H1 (cell line): Measurements from ENCODE around the gene TMEM127. TPM values are rescaled to one million over a fixed set of nuclear protein-coding genes. Genes with fewer than 3 reads are reported as not detected.

Experiments used
- CTCF ChIA-PET: fragments of 300-600 bp; sonication (Branson Sonifier 250); formaldehyde crosslinking; loops from one replicate; lab custom pipeline; 2021; ENCODE audit not compliant: partially characterized antibody; lab: Charles Lee
- POLR2A ChIA-PET: fragments of 300-600 bp; sonication (Branson Sonifier 250); formaldehyde crosslinking; loops from one replicate; lab custom pipeline; 2021; ENCODE audit warnings: inconsistent platforms; ENCODE audit not compliant: partially characterized antibody; lab: Charles Lee
- DNase-seq, 2 experiments: peaks; one replicate each; pipeline versions ENCODE4 v3.0.0 to v3.0.0-alpha.2; 2010 to 2022; ENCODE audit warnings: low spot score in 2 of 2, low read depth in 1 of 2, mixed read lengths in 1 of 2
- FAIRE-seq: peaks from 2 replicates; lab custom pipeline; 2011; peaks lifted over from hg19 to GRCh38; lab: Jason Lieb, UNC
- H2AFZ ChIP-seq: 2 replicates; pipeline ENCODE4 v1.8.1; 2012; ENCODE audit warnings: low read length, inconsistent platforms
- H2AK5ac ChIP-seq: 2 replicates; pipeline ENCODE4 v1.6.1; 2013; ENCODE audit warnings: low read depth, low read length
- H2BK120ac ChIP-seq: replicated peaks from 2 replicates; pipeline ENCODE3; 2013; ENCODE audit warnings: low read depth, low read length, inconsistent platforms
- H2BK12ac ChIP-seq: 2 replicates; pipeline ENCODE4 v1.6.1; 2013; ENCODE audit warnings: low read depth, low read length
- H2BK15ac ChIP-seq: 2 replicates; pipeline ENCODE4 v1.6.1; 2013; ENCODE audit warnings: low read length
- H2BK20ac ChIP-seq: 2 replicates; pipeline ENCODE4 v1.6.1; 2013; ENCODE audit warnings: low read length
- H2BK5ac ChIP-seq: 2 replicates; pipeline ENCODE4 v1.6.1; 2013; ENCODE audit warnings: low read depth, low read length
- H3K14ac ChIP-seq: 2 replicates; pipeline ENCODE4 v1.6.1; 2013; ENCODE audit warnings: inconsistent platforms; ENCODE audit not compliant: insufficient read length
- H3K18ac ChIP-seq: 2 replicates; pipeline ENCODE4 v1.6.1; 2013; ENCODE audit warnings: low read length; ENCODE audit errors: extremely low read depth
- H3K23ac ChIP-seq: 2 replicates; pipeline ENCODE4 v1.6.1; 2013; ENCODE audit warnings: inconsistent platforms; ENCODE audit not compliant: insufficient read length
- H3K23me2 ChIP-seq: 2 replicates; pipeline ENCODE4 v1.6.1; 2013; ENCODE audit warnings: low read depth, low read length
- H3K27ac ChIP-seq: 2 replicates; pipeline ENCODE4 v1.6.1; 2011; ENCODE audit warnings: low read depth, low read length, inconsistent platforms
- H3K27me3 ChIP-seq, 4 experiments: replicated peaks in 1 of 4; 1 replicate in 1 of 4; 2 replicates in 3 of 4; pipeline versions ENCODE4 v1.6.1 to v1.8.1; 2011 to 2013; ENCODE audit warnings: low read length in 3 of 4, mild to moderate bottlenecking in 3 of 4, inconsistent platforms in 2 of 4, mixed read lengths in 2 of 4, moderate library complexity in 1 of 4; ENCODE audit not compliant: control insufficient read depth in 3 of 4, insufficient read depth in 3 of 4; ENCODE audit errors: extremely low read depth in 1 of 4
- H3K36me3 ChIP-seq, 4 experiments: 2 replicates each; pipeline versions ENCODE4 v1.6.1 to v1.8.1; 2011 to 2013; ENCODE audit warnings: mild to moderate bottlenecking in 4 of 4, low read length in 3 of 4, moderate library complexity in 2 of 4, control low read depth in 1 of 4, inconsistent platforms in 1 of 4; ENCODE audit not compliant: insufficient read depth in 4 of 4, control insufficient read depth in 2 of 4
- H3K4ac ChIP-seq: replicated peaks from 2 replicates; pipeline ENCODE3; 2013; ENCODE audit warnings: low read length, low read depth, mixed read lengths, inconsistent platforms; ENCODE audit not compliant: insufficient read length
- H3K4me1 ChIP-seq, 4 experiments: replicated peaks in 1 of 4; 1 replicate in 1 of 4; 2 replicates in 3 of 4; pipeline versions ENCODE4 v1.6.1 to v1.8.1; 2011 to 2013; ENCODE audit warnings: low read length in 3 of 4, inconsistent platforms in 2 of 4, mixed read lengths in 1 of 4; ENCODE audit not compliant: insufficient read depth in 4 of 4, control insufficient read depth in 3 of 4
- H3K4me2 ChIP-seq, 2 experiments: 2 replicates each; pipeline versions ENCODE4 v1.6.1 to v1.8.1; 2011 to 2013; ENCODE audit warnings: low read depth in 2 of 2, low read length in 2 of 2, control low read depth in 1 of 2, inconsistent platforms in 1 of 2, mild to moderate bottlenecking in 1 of 2; ENCODE audit not compliant: insufficient read depth in 1 of 2
- H3K4me3 ChIP-seq, 4 experiments: fragments of 200-600, 300-600 bp in 1 of 4; sonication (generic), shearing (Covaris generic), sonication (Bioruptor Twin) in 1 of 4; 2 replicates each; pipeline versions ENCODE4 v1.5.1 to v1.8.1; 2011 to 2016; ENCODE audit warnings: low read length in 4 of 4, low read depth in 3 of 4, control low read depth in 2 of 4, inconsistent platforms in 2 of 4, mild to moderate bottlenecking in 2 of 4, mixed read lengths in 1 of 4, moderate library complexity in 1 of 4; ENCODE audit not compliant: insufficient read depth in 2 of 4; ENCODE audit errors: extremely low read depth in 1 of 4
- H3K56ac ChIP-seq: replicated peaks from 2 replicates; pipeline ENCODE3; 2013; ENCODE audit warnings: low read depth, mild to moderate bottlenecking, mixed read lengths, low read length, inconsistent platforms; ENCODE audit not compliant: insufficient read length
- H3K79me1 ChIP-seq: 2 replicates; pipeline ENCODE4 v1.6.1; 2013; ENCODE audit warnings: low read depth, low read length, control low read depth
- H3K79me2 ChIP-seq, 2 experiments: 2 replicates each; pipeline versions ENCODE4 v1.6.1 to v1.8.1; 2012 to 2013; ENCODE audit warnings: low read length in 2 of 2, mild to moderate bottlenecking in 2 of 2, inconsistent platforms in 1 of 2; ENCODE audit not compliant: insufficient read depth in 2 of 2, control insufficient read depth in 1 of 2
- H3K9ac ChIP-seq, 4 experiments: replicated peaks in 1 of 4; 1 replicate in 1 of 4; 2 replicates in 3 of 4; pipeline versions ENCODE4 v1.6.1 to v1.8.1; 2011 to 2013; ENCODE audit warnings: low read depth in 3 of 4, low read length in 3 of 4, control low read depth in 2 of 4, mild to moderate bottlenecking in 2 of 4, moderate library complexity in 2 of 4, inconsistent platforms in 1 of 4; ENCODE audit errors: extremely low read depth in 1 of 4
- H3K9me3 ChIP-seq, 2 experiments: 2 replicates each; pipeline versions ENCODE4 v1.6.1 to v1.8.1; 2012 to 2013; ENCODE audit warnings: mild to moderate bottlenecking in 2 of 2, moderate library complexity in 2 of 2, control low read depth in 1 of 2, inconsistent platforms in 1 of 2, low read depth in 1 of 2, low read length in 1 of 2, mixed read lengths in 1 of 2; ENCODE audit not compliant: insufficient read depth in 2 of 2
- H4K20me1 ChIP-seq, 2 experiments: replicated peaks in 1 of 2; 2 replicates each; pipeline versions ENCODE3 to v1.8.1; 2011 to 2013; ENCODE audit warnings: inconsistent platforms in 2 of 2, low read length in 2 of 2, mild to moderate bottlenecking in 1 of 2; ENCODE audit not compliant: insufficient read depth in 2 of 2, control insufficient read depth in 1 of 2
- H4K5ac ChIP-seq: 2 replicates; pipeline ENCODE4 v1.6.1; 2013; ENCODE audit warnings: low read length, low read depth, mixed read lengths, inconsistent platforms; ENCODE audit not compliant: insufficient read length
- H4K8ac ChIP-seq: 2 replicates; pipeline ENCODE4 v1.8.0; 2013; ENCODE audit warnings: mild to moderate bottlenecking, moderate library complexity, low read length, inconsistent platforms; ENCODE audit not compliant: insufficient read depth; ENCODE audit errors: extremely low read depth
- H4K91ac ChIP-seq: replicated peaks from 2 replicates; pipeline ENCODE3; 2013; ENCODE audit warnings: low read length, mixed read lengths, inconsistent platforms; ENCODE audit not compliant: insufficient read length
- CEBPB ChIP-seq: IDR thresholded peaks from 2 replicates; pipeline ENCODE4 v1.6.1; 2012; ENCODE audit warnings: low read depth, low read length
- EGR1 ChIP-seq: IDR thresholded peaks from 2 replicates; pipeline ENCODE4 v1.6.1; 2011; ENCODE audit warnings: low read depth, low read length, borderline replicate concordance
- RNF2 ChIP-seq: fragments of 200-900, 300-1000 bp; sonication (generic); IDR thresholded peaks from 2 replicates; pipeline ENCODE4 v1.7.1; 2016; ENCODE audit warnings: borderline replicate concordance, low read depth, mild to moderate bottlenecking, antibody characterized with exemption, low read length; ENCODE audit not compliant: poor library complexity, severe bottlenecking; ENCODE audit errors: missing control alignments
- SUZ12 ChIP-seq: fragments of 200-600 bp; sonication (generic); IDR thresholded peaks from 2 replicates; pipeline ENCODE4 v1.6.1; 2012; ENCODE audit warnings: mild to moderate bottlenecking, inconsistent platforms, low read length, moderate library complexity, mixed read lengths
- TEAD4 ChIP-seq: IDR thresholded peaks from 2 replicates; pipeline ENCODE4 v1.6.1; 2012; ENCODE audit warnings: low read depth, low read length, inconsistent platforms, mixed read lengths
- WGBS, 2 experiments: shearing (Covaris generic) in 1 of 2; methylation state at CpG; one replicate each; pipeline versions ENCODE4 v1.1.6 to v1.1.7; 2013 to 2015; ENCODE audit warnings: low lambda C conversion rate in 2 of 2, mixed read lengths in 2 of 2, inconsistent platforms in 1 of 2, low coverage in 1 of 2, missing lambda C conversion rate in 1 of 2; ENCODE audit not compliant: insufficient replicate concordance in 2 of 2, insufficient coverage in 1 of 2, insufficient read length in 1 of 2; ENCODE audit errors: extremely low coverage in 1 of 2, missing lambda C conversion rate in 1 of 2; 5-methylcytosine and 5-hydroxymethylcytosine counted together
- polyA plus RNA-seq, 7 experiments: library from polyadenylated mRNA; depleted of rRNA in 3 of 7; stranded (reverse) in 5 of 7; unstranded in 2 of 7; fragments of >200 nt in 5 of 7; fragments of 200-250 nt in 2 of 7; gene quantifications; 1 replicate in 5 of 7; 2 replicates in 1 of 7; 4 replicates in 1 of 7; pipeline versions ENCODE4 v1.2.1 to v1.2.3, GENCODE V29; 2011 to 2013; ENCODE audit warnings: missing spikeins in 2 of 7, mixed read lengths in 2 of 7
- total RNA-seq: library from RNA; stranded (reverse); fragmentation: NEBNext Ultra II Directional; extraction: Animal tissue kit (Norgen Biotek cat#: 25700); gene quantifications from 2 replicates; pipeline ENCODE4 v1.2.1, GENCODE V29; 2021
- TF ChIP-seq, protein P1 (sequence below): IDR thresholded peaks from 2 replicates; pipeline ENCODE4 v1.6.1; 2011; ENCODE audit warnings: low read depth, mild to moderate bottlenecking, low read length; ENCODE audit not compliant: insufficient read depth

Gene TMEM127
- total and polyA plus RNA-seq, 2 of the 8 experiments (the other 6 are each of a cell fraction or from before 2014, with no cell fraction given): 25.0 to 41.0 TPM

DNA sequence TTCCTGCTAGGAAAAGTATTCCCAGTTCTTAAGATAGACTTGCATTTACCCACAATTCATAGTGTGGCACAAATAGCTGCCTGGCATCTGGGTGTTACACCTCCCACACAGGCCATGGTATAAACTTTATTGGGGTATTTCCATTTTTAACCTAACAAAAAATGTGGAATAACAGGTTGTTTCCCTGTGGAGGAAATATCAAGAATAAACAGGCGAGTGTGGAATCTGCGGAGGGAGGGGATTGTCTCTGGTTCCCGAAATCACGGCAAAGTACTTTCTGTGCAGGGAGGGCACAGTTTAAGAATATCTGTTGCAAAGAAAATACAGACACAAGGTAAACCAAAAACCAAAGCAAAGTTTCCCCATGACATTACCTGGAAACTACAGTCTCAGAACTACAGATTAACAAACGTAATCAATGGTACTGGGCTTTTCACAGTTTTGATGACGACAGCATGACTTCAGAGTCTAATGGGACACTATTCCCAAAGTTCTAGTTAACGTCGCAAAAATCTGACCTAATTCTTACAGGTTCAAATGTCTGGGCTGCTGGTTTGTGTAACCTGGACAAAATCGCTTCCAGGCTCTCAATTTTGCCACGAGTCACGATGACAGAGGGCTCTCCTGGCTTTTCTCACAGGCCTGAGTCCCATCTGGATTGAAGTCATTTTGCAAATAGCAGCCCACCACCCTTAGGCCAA, 58.6 kb downstream of the TMEM127 start:
- no peak overlapping the region for H3K56ac ChIP-seq
- H3K4me2 ChIP-seq: peak overlapping the region; percentile 86 to 91
- no peak overlapping the region for H3K4ac ChIP-seq
- no peak overlapping the region for H3K23ac ChIP-seq
- H2BK12ac ChIP-seq: no peak overlapping the region
- no peak overlapping the region for H2BK15ac ChIP-seq
- H4K5ac ChIP-seq: no peak overlapping the region
- TF ChIP-seq, protein P1, sequence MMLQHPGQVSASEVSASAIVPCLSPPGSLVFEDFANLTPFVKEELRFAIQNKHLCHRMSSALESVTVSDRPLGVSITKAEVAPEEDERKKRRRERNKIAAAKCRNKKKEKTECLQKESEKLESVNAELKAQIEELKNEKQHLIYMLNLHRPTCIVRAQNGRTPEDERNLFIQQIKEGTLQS: no peak
- TF ChIP-seq CEBPB (no peak), SUZ12 (no peak), EGR1 (no peak), TEAD4 (no peak), RNF2 (no peak)
- TF ChIP-seq, all 59 proteins: peak for 0
- no peaks in the 10 kb centered on the region for H3K36me3 ChIP-seq
- H2AK5ac ChIP-seq: no peak overlapping the region
- peaks cover 3% of the 10 kb centered on the region; the same call in 1 of the 2 replicates for H3K79me1 ChIP-seq
- no peak overlapping the region for H4K8ac ChIP-seq
- ChIA-PET POLR2A (interaction anchor here (0.9 to 2.2 kb wide), 3 partner anchors 46 to 62 kb away, joined by 3 to 6 read pairs (median 5); partner anchors contain the start of gene DUSP2), CTCF (no interaction called here)
- no peak overlapping the region for H4K91ac ChIP-seq
- peaks cover 8% of the 10 kb centered on the region; the same call in 1 of the 2 replicates for H3K23me2 ChIP-seq
- H3K4me3 ChIP-seq: peak overlapping the region; percentile 60 to 93 (median 76)
- H3K4me1 ChIP-seq: peaks cover 4 to 8% (median 5%) of the 10 kb centered on the region in 4 experiments; a peak in 5 of 7 replicates
- no peak overlapping the region for H3K27ac ChIP-seq
- H3K27me3 ChIP-seq: no peaks in the 10 kb centered on the region
- H2AFZ ChIP-seq: no peak overlapping the region
- peaks cover 47 to 63% of the 10 kb centered on the region in 2 experiments for H3K79me2 ChIP-seq
- DNase-seq (no peak), FAIRE-seq (no peak)
- H3K9ac ChIP-seq: peak overlapping the region; percentile 37 to 92 (median 76); a peak in 6 of 7 replicates
- no peak overlapping the region for H3K14ac ChIP-seq
- no peaks in the 10 kb centered on the region for H3K9me3 ChIP-seq
- H2BK20ac ChIP-seq: no peak overlapping the region
- H2BK5ac ChIP-seq: no peak overlapping the region
- H3K18ac ChIP-seq: no peak overlapping the region
- H4K20me1 ChIP-seq: peaks cover 25 to 29% of the 10 kb centered on the region in 2 experiments
- WGBS, 2 experiments: 44% methylated on average over 11 of the region's 11 CpGs; no CpG with 5 or more reads in 1 of the 2 experiments
- H2BK120ac ChIP-seq: no peak overlapping the region
